ENCODE data around the gene C19orf47.

The C19orf47 gene

GRCh38 chr19:40283414-40284250 lies 64.6 kb downstream of the C19orf47 start:
- DNase-seq (ENCODE audit: low spot score) = no peak
- TF ChIP-seq CTCF (IDR thresholded peaks at IDR 0.05; ENCODE audit: extremely low read depth, missing control alignments) = no peak

GRCh38 chr19:40282920-40283319 lies 65.3 kb downstream of the C19orf47 start:
- no peak for DNase-seq (ENCODE audit: low spot score)

GRCh38 chr19:40282209-40282580 lies 66.0 kb downstream of the C19orf47 start:
- no peak for DNase-seq (ENCODE audit: low spot score)
- no peak for TF ChIP-seq CTCF (IDR thresholded peaks at IDR 0.05; ENCODE audit: extremely low read depth, missing control alignments)

More at GRCh38 chr19:40282920-40283319, 65.3 kb downstream of the C19orf47 start:
- TF ChIP-seq CTCF (IDR thresholded peaks at IDR 0.05; ENCODE audit: extremely low read depth, missing control alignments) = no peak

- no peak for DNase-seq (ENCODE audit: low spot score)
Observed at GRCh38 chr19:40281381-40282208, 66.6 kb downstream of the C19orf47 start.

GRCh38 chr19:40280608-40281221 lies 67.5 kb downstream of the C19orf47 start:
- TF ChIP-seq CTCF (IDR thresholded peaks at IDR 0.05; ENCODE audit: extremely low read depth, missing control alignments) = no peak
- DNase-seq (ENCODE audit: low spot score) = no peak

More at GRCh38 chr19:40281381-40282208, 66.6 kb downstream of the C19orf47 start:
- no peak for TF ChIP-seq CTCF (IDR thresholded peaks at IDR 0.05; ENCODE audit: extremely low read depth, missing control alignments)

GRCh38 chr19:40279761-40280607 lies 68.2 kb downstream of the C19orf47 start:
- DNase-seq (ENCODE audit: low spot score) = peak; percentile 50
- no peak for TF ChIP-seq CTCF (IDR thresholded peaks at IDR 0.05; ENCODE audit: extremely low read depth, missing control alignments)

Data from GM20000 (cell line).